Right lobe of liver (tissue), 6 donors: ENCODE results near the gene WNK2. TPM values are rescaled to one million over a fixed set of nuclear protein-coding genes. Genes with fewer than 3 reads are reported as not detected.
A peak's percentile ranks its signal among the peaks of the same experiment; 100 is the strongest.

Experiments
- ATAC-seq, 4 donors: fragments of 200-7000 bp; cut with Tn5 transposase; one replicate each; pipeline ENCODE4 v1.9.1; 2020; ENCODE audit warnings: mild to moderate bottlenecking in 4 of 4, moderate library complexity in 4 of 4
- DNase-seq, 3 donors: peaks; one replicate each; pipeline ENCODE4 v3.0.0-alpha.2; 2020
- H3K27ac ChIP-seq, 3 donors: fragments of 200-600 bp; one replicate each; pipeline ENCODE4 v1.8.0; 2022
- H3K27me3 ChIP-seq, 2 donors: fragments of 200-600 bp; one replicate each; pipeline ENCODE4 v1.8.0; 2022
- H3K36me3 ChIP-seq, 4 donors: fragments of 200-600 bp; sonication (generic) in 1 of 4; one replicate each; pipeline versions ENCODE4 v1.5.1 to v1.8.0; 2017 to 2022; ENCODE audit warnings: control low read depth in 1 of 4
- H3K4me1 ChIP-seq, 4 donors: fragments of 200-600 bp; sonication (generic) in 1 of 4; one replicate each; pipeline versions ENCODE4 v1.5.1 to v1.8.0; 2017 to 2022; ENCODE audit warnings: control low read depth in 1 of 4
- H3K4me3 ChIP-seq, 3 donors: fragments of 200-600 bp; one replicate each; pipeline ENCODE4 v1.8.0; 2022
- H3K9me3 ChIP-seq, 4 donors: fragments of 200-600 bp; sonication (generic) in 1 of 4; one replicate each; pipeline versions ENCODE4 v1.5.1 to v1.8.0; 2017 to 2022; ENCODE audit warnings: control low read depth in 1 of 4
- POLR2A ChIP-seq: fragments of 450-650 bp; IDR thresholded peaks from one replicate; pipeline ENCODE4 v1.6.1; 2017; ENCODE audit warnings: antibody characterized with exemption, mild to moderate bottlenecking
- WGBS: methylation state at CpG from one replicate; pipeline ENCODE4 v1.1.6; 2018; ENCODE audit warnings: low coverage, low lambda C conversion rate; ENCODE audit not compliant: insufficient coverage; ENCODE audit errors: missing lambda C conversion rate; 5-methylcytosine and 5-hydroxymethylcytosine counted together
- intact Hi-C, 2 donors: fragments of 100-400 bp; cut with DNase I; formaldehyde crosslinking; loops; one replicate each; pipeline versions ENCODE4 v1.11.2 to v1.14.1; 2022
- total RNA-seq, 6 experiments: library from RNA; depleted of rRNA in 2 of 6; stranded (reverse); fragments of >200 nt in 2 of 6; fragmentation: NEBNext Ultra II Directional in 3 of 6; extraction: Animal tissue kit (Norgen Biotek cat#: 25700) in 3 of 6; gene quantifications; one replicate each; pipeline versions ENCODE4 v1.1.0 to v1.2.4, GENCODE V29; 2016 to 2023
- TF ChIP-seq, protein P1 (sequence below), 4 donors: fragments of 200-600 bp in 3 of 4; fragments of 450-650 bp in 1 of 4; IDR thresholded peaks; one replicate each; pipeline versions ENCODE4 v1.5.1 to v1.8.0; 2016 to 2022; ENCODE audit warnings: antibody characterized with exemption in 4 of 4, mild to moderate bottlenecking in 2 of 4
- donor health status: DM: no; HTN: yes; CAD: no.
- donor health status: DM: no; HTN: no; CAD: no.
- donor health status: DM: no; HTN: no; CAD: no.
- donor health status: DM: no; HTN: yes; CAD: no.
- donor health status: DM: no; HTN: yes; CAD: no.

Gene WNK2
- total RNA-seq, 6 experiments from 2014 or later = 0.43 to 3.6 (median 1.3) TPM

DNA sequence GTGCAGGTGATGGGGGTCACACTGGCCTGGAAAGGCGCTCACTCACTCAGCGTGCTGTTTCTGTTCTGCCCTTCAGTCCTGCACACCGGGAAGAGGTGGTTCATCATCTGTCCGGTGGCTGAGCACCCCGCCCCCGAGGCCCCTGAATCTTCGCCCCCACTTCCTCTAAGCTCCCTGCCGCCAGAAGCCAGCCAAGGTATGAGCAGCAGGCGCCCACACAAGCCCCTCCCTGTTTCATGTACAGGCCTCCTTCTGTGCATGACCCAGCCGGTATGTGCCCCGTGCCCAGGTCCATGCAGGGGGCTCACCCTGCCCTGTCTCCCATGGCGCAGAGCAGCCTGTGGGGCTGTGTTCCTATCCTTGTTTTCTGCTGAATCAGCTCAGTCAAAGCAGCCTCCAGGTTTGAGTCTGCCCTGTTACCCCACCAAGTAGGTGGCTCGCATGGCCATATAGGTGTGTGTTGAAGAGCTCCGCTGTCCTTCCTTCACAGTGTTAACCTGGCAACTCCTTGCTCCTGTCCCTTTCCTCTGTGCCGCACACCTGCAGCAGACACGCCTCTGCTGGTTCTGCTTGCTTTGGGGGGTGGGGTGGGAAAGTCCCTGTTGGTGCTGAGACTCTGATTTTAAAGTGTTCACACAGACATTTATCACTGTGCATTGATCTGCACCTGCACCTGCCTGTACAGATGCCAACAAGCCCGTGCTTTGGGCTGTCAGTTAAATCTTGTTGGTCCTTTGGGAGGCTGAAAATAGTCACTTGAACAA is 84.8 kb downstream of the WNK2 start:
- no peaks in the 10 kb centered on the region for H3K9me3 ChIP-seq
- H3K27me3 ChIP-seq = no peaks in the 10 kb centered on the region
- H3K36me3 ChIP-seq = no peaks in the 10 kb centered on the region
- no peak for TF ChIP-seq POLR2A
- TF ChIP-seq, protein P1, sequence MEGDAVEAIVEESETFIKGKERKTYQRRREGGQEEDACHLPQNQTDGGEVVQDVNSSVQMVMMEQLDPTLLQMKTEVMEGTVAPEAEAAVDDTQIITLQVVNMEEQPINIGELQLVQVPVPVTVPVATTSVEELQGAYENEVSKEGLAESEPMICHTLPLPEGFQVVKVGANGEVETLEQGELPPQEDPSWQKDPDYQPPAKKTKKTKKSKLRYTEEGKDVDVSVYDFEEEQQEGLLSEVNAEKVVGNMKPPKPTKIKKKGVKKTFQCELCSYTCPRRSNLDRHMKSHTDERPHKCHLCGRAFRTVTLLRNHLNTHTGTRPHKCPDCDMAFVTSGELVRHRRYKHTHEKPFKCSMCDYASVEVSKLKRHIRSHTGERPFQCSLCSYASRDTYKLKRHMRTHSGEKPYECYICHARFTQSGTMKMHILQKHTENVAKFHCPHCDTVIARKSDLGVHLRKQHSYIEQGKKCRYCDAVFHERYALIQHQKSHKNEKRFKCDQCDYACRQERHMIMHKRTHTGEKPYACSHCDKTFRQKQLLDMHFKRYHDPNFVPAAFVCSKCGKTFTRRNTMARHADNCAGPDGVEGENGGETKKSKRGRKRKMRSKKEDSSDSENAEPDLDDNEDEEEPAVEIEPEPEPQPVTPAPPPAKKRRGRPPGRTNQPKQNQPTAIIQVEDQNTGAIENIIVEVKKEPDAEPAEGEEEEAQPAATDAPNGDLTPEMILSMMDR (IDR thresholded peaks at IDR 0.05) = no peak
- H3K27ac ChIP-seq = no peak overlapping the region
- DNase-seq = peak in 1 of 3 donors; percentile 32
- H3K4me3 ChIP-seq = no peak overlapping the region
- intact Hi-C loops = no loop called here
- 20% methylated on average over 5 of the region's 17 CpGs for WGBS
- no peaks in the 10 kb centered on the region for H3K4me1 ChIP-seq
- peak in 3 of 4 donors; percentile 23 to 40 (median 31) for ATAC-seq

DNA sequence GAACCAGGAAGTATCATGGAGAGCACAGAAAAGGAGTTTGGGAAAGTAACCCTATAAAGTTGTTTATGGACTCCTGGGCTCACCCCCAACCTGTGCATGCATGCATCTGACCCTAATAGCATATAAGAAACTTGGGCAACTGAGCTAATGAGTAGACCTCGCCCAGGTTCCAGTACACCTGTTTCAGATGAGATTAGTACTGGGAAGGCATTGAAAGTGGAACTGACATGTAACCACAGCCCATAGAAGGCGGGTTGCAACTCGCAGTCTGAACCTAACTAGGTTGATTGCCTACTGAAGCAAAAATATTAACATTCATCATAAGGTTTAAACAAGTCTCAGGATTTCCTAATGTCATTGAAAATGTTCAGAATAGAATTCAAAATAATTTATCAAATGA is 87.0 kb downstream of the WNK2 start:
- ATAC-seq (no peak), DNase-seq (no peak)
- Histone ChIP-seq H3K36me3 (no peaks in the 10 kb centered on the region), H3K4me1 (no peaks in the 10 kb centered on the region), H3K27ac (no peak overlapping the region), H3K9me3 (no peaks in the 10 kb centered on the region), H3K4me3 (no peak overlapping the region), H3K27me3 (no peaks in the 10 kb centered on the region)
- WGBS = 71% methylated on average over 3 of the region's 3 CpGs
- intact Hi-C loops = no loop called here
- TF ChIP-seq POLR2A = no peak
- TF ChIP-seq, protein P1 (IDR thresholded peaks at IDR 0.05) = no peak

DNA sequence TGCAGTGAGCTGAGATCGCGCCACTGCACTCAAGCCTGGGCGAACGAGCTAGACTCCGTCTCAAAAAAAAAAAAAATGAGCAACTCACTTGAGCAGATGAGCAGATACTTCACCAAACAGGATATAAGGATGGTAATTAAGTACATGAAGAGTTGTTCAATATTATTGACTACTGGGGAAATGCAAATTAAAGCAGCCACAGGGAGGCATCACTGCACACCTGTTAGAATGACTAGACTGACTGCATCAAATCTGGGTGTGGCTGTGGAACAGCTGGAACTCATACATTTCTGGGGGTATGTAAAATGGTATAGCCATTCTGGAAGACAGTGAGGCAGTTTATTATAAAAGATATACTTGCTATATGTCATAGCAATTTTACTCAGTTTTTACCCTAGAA is 93.0 kb downstream of the WNK2 start:
- peak in 1 of 3 donors; percentile 16 for DNase-seq
- no peaks in the 10 kb centered on the region for H3K4me1 ChIP-seq
- WGBS = 75% methylated on average over 5 of the region's 5 CpGs
- TF ChIP-seq, protein P1 (IDR thresholded peaks at IDR 0.05) = peak in 1 of 4 donors; percentile 9
- TF ChIP-seq POLR2A = no peak
- no peaks in the 10 kb centered on the region for H3K27me3 ChIP-seq
- intact Hi-C loops = no loop called here
- no peaks in the 10 kb centered on the region for H3K36me3 ChIP-seq
- peak in 1 of 4 donors; percentile 46 for ATAC-seq
- no peak overlapping the region for H3K4me3 ChIP-seq
- no peaks in the 10 kb centered on the region for H3K9me3 ChIP-seq
- no peak overlapping the region for H3K27ac ChIP-seq

DNA sequence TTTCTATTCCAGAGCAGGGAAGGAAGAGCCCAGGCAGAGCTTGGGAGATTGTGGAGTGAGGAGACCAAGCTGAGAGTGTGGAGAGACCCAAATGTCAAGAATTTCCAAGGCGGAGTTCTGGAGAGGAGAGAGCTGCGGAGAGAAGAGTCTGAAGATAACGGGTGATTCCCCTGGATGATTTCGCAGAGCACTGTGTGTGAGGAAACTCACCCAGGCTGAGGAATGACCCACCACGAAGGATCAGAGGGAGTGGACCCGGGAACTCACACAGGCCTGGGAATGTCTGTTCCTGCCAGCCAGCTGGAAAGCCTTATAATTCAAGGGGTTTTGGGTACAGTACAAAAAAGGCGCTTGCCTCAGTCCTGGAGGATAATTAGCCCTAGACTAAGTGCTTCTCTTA is 94.2 kb downstream of the WNK2 start:
- H3K27ac ChIP-seq = no peak overlapping the region
- H3K27me3 ChIP-seq = no peaks in the 10 kb centered on the region
- no peak for ATAC-seq
- intact Hi-C loops = no loop called here
- H3K4me3 ChIP-seq = no peak overlapping the region
- peak in 1 of 3 donors; percentile 18 for DNase-seq
- H3K36me3 ChIP-seq = no peaks in the 10 kb centered on the region
- no peaks in the 10 kb centered on the region for H3K9me3 ChIP-seq
- TF ChIP-seq, protein P1 (IDR thresholded peaks at IDR 0.05) = no peak
- no peak for TF ChIP-seq POLR2A
- H3K4me1 ChIP-seq = no peaks in the 10 kb centered on the region
- WGBS = 57% methylated on average over 5 of the region's 7 CpGs
